ENCODE results near the gene TRMT61A. TPM values are rescaled to one million over a fixed set of nuclear protein-coding genes. Genes with fewer than 3 reads are reported as not detected.

Gene TRMT61A
- polyA plus RNA-seq, 1 of the 3 experiments (the other 2 are of a cell fraction) = 15.8 TPM

DNA sequence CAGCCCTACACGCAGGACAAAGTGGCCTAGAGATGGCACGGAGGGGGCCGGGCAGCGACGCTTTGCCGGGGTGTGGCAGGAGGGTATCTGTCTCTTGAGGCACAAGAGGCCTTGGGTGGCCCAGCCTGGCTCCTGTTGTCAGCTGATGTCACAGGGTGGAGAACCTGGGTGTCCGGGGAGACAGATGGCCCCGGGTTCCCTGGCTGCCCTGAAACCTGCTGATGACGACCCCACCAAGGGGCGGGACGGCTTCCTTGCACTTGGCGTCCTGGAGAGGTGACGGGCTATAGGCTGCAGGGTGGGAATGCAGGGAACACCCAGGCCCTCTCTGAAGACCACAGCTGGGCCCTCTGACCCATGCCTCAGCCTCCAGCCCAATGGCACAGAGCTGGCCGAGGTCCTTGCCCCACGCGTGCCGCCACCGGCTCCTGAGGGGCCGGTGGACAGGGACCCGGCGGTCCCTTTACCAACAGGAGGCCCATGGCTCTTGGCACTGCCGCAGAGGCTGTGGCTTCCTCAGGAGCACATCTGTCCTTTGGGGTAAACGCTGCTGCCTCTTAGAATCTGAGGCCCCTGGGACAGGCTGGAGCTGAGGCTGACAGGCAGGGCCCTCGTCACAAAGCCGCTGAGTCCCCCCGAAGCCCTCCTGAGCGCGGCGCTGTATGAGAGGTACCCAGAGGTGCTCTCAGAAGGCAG is 16.4 kb downstream of the TRMT61A start:
- peak; percentile 14 for DNase-seq
- WGBS (ENCODE audit: low lambda C conversion rate) = 83% methylated on average over 16 of the region's 29 CpGs
- no peak for TF ChIP-seq ELF1 (IDR thresholded peaks at IDR 0.05)
- Histone ChIP-seq H3K36me3 (replicated peaks in 1 of 2; ENCODE audit: control insufficient read depth in 1 of 2, insufficient read depth in 2 of 2, low read length in 1 of 2) (no peaks in the 10 kb centered on the region), H3K27ac (ENCODE audit: low read depth in 2 of 2, low read length in 1 of 2) (no peak overlapping the region), H3K4me1 (ENCODE audit: control insufficient read depth in 1 of 2, insufficient read depth in 2 of 2, low read depth in 1 of 2, low read length in 1 of 2) (peaks cover 11 to 40% of the 10 kb centered on the region in 2 experiments; a peak in 3 of 4 replicates), H3K9ac (no peak overlapping the region), H4K20me1 (ENCODE audit: insufficient read depth) (peaks cover 17% of the 10 kb centered on the region), H2AFZ (ENCODE audit: low read depth) (no peak overlapping the region), H3K79me2 (ENCODE audit: insufficient read depth) (peaks cover 8% of the 10 kb centered on the region), H3F3A (replicated peaks; ENCODE audit: insufficient read depth) (peaks cover 9% of the 10 kb centered on the region), H3K4me3 (ENCODE audit: low read depth in 2 of 2, low read length in 1 of 2) (no peak overlapping the region), H3K9me2 (no peaks in the 10 kb centered on the region), H3K4me2 (no peak overlapping the region), H3K27me3 (ENCODE audit: insufficient read depth) (no peaks in the 10 kb centered on the region), H3K9me3 (no peaks in the 10 kb centered on the region)
- ChIA-PET POLR2A (no interaction called here), CTCF (interaction anchor here (1.2 to 11.6 kb wide), 8 partner anchors 8 to 53 kb away, joined by 4 to 194 read pairs (median 22); partner anchors contain the start of gene CKB)

DNA sequence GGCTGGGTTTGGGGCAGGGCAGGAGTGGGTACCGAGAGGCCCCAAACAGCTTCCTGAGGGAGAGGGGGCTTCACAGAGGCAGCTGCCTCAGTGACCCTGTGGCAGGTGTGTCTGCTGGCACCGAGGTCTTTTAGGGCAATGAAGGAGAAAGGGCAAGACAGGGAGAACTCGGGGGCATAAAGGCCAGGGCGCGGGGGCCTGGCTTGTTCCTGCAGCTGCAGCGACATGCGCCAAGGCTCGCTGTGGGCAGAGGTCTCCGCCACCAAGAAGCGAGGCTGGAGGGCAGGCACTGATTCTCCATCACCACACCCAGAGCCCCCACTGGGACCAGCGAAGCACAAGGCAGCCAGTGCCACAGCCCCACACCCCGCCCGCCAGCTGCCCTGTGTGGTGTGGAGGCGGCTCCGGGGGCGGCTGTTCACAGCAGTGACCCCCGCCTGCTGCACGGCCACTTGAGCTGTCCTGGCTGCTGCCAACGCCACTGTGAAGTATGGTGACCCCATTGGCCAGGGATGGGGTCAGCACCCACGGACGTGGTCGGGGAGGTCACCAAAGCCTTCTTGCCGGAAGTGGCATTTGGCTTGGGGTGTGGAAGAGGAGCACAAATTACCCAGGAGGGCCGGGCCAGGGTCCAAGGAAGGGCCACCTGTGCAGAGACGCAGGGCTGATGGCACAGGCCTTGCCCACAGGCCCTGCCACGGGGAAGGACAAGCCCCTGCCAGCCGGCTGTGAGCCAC is 17.1 kb downstream of the TRMT61A start:
- H3K4me1 ChIP-seq (ENCODE audit: control insufficient read depth in 1 of 2, insufficient read depth in 2 of 2, low read depth in 1 of 2, low read length in 1 of 2) = peaks cover 4 to 33% of the 10 kb centered on the region in 2 experiments; a peak in 3 of 4 replicates
- H2AFZ ChIP-seq (ENCODE audit: low read depth) = no peak overlapping the region
- 62% methylated on average over 7 of the region's 27 CpGs for WGBS (ENCODE audit: low lambda C conversion rate)
- no peak overlapping the region; a peak in 1 of 4 replicates for H3K4me3 ChIP-seq (ENCODE audit: low read depth in 2 of 2, low read length in 1 of 2)
- no peaks in the 10 kb centered on the region for H3K9me3 ChIP-seq
- H3K9ac ChIP-seq = no peak overlapping the region
- H4K20me1 ChIP-seq (ENCODE audit: insufficient read depth) = peaks cover 17% of the 10 kb centered on the region
- H3K9me2 ChIP-seq = no peaks in the 10 kb centered on the region
- peak; percentile 31 for DNase-seq
- H3F3A ChIP-seq (replicated peaks; ENCODE audit: insufficient read depth) = peaks cover 3% of the 10 kb centered on the region
- H3K36me3 ChIP-seq (replicated peaks in 1 of 2; ENCODE audit: control insufficient read depth in 1 of 2, insufficient read depth in 2 of 2, low read length in 1 of 2) = no peaks in the 10 kb centered on the region
- TF ChIP-seq, protein P1, sequence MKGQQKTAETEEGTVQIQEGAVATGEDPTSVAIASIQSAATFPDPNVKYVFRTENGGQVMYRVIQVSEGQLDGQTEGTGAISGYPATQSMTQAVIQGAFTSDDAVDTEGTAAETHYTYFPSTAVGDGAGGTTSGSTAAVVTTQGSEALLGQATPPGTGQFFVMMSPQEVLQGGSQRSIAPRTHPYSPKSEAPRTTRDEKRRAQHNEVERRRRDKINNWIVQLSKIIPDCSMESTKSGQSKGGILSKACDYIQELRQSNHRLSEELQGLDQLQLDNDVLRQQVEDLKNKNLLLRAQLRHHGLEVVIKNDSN (IDR thresholded peaks at IDR 0.05; ENCODE audit: borderline replicate concordance, low read depth) = no peak
- TF ChIP-seq FOSL2 (IDR thresholded peaks at IDR 0.05; ENCODE audit: borderline replicate concordance, low read depth) (no peak), RCOR1 (IDR thresholded peaks at IDR 0.05; ENCODE audit: low read length) (no peak), ZBTB33 (IDR thresholded peaks at IDR 0.05; ENCODE audit: borderline replicate concordance, low read depth) (no peak), EZH2phosphoT487 (IDR thresholded peaks at IDR 0.05; ENCODE audit: borderline replicate concordance, low read depth) (no peak), ELF1 (IDR thresholded peaks at IDR 0.05) (no peak), CHD2 (IDR thresholded peaks at IDR 0.05; ENCODE audit: low read length, partially characterized antibody) (no peak), GATA2 (CRISPR knock-in tag; IDR thresholded peaks at IDR 0.05) (no peak), FOXM1 (IDR thresholded peaks at IDR 0.05; ENCODE audit: low read depth) (no peak), POLR2AphosphoS5 (IDR thresholded peaks at IDR 0.05; ENCODE audit: low read depth, low read length) (no peak), NRF1 (IDR thresholded peaks at IDR 0.05; ENCODE audit: low read depth, low read length) (no peak), JUND (IDR thresholded peaks at IDR 0.05) (no peak), RXRA (IDR thresholded peaks at IDR 0.05; ENCODE audit: borderline replicate concordance, low read depth) (no peak), SMC3 (IDR thresholded peaks at IDR 0.05; ENCODE audit: low read depth, low read length) (no peak)
- TF ChIP-seq, protein P2, sequence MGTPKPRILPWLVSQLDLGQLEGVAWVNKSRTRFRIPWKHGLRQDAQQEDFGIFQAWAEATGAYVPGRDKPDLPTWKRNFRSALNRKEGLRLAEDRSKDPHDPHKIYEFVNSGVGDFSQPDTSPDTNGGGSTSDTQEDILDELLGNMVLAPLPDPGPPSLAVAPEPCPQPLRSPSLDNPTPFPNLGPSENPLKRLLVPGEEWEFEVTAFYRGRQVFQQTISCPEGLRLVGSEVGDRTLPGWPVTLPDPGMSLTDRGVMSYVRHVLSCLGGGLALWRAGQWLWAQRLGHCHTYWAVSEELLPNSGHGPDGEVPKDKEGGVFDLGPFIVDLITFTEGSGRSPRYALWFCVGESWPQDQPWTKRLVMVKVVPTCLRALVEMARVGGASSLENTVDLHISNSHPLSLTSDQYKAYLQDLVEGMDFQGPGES (IDR thresholded peaks at IDR 0.05; ENCODE audit: low read depth, low read length) = no peak
- TF ChIP-seq, protein P3, sequence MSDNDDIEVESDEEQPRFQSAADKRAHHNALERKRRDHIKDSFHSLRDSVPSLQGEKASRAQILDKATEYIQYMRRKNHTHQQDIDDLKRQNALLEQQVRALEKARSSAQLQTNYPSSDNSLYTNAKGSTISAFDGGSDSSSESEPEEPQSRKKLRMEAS (IDR thresholded peaks at IDR 0.05; ENCODE audit: low read depth) = no peak
- TF ChIP-seq, protein P4, sequence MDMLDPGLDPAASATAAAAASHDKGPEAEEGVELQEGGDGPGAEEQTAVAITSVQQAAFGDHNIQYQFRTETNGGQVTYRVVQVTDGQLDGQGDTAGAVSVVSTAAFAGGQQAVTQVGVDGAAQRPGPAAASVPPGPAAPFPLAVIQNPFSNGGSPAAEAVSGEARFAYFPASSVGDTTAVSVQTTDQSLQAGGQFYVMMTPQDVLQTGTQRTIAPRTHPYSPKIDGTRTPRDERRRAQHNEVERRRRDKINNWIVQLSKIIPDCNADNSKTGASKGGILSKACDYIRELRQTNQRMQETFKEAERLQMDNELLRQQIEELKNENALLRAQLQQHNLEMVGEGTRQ (IDR thresholded peaks at IDR 0.05; ENCODE audit: borderline replicate concordance, low read depth, low read length) = no peak
- peaks cover 15% of the 10 kb centered on the region for H3K79me2 ChIP-seq (ENCODE audit: insufficient read depth)
- ChIA-PET CTCF (interaction anchor here (0.6 to 11.6 kb wide), 14 partner anchors 9 to 155 kb away, joined by 4 to 194 read pairs (median 12); partner anchors contain the start of genes BAG5, CKB and TRMT61A), POLR2A (no interaction called here)
- no peak overlapping the region for H3K4me2 ChIP-seq
- no peak overlapping the region for H3K27ac ChIP-seq (ENCODE audit: low read depth in 2 of 2, low read length in 1 of 2)
- H3K27me3 ChIP-seq (ENCODE audit: insufficient read depth) = no peaks in the 10 kb centered on the region

Data from SK-N-SH (cell line).